Measurements from ENCODE around the gene CD7. TPM values are rescaled to one million over a fixed set of nuclear protein-coding genes. Genes with fewer than 3 reads are reported as not detected.

CD7 gene
- total and polyA plus RNA-seq, 8 donors: 0.28 to 1.3 (median 0.98) TPM

DNA sequence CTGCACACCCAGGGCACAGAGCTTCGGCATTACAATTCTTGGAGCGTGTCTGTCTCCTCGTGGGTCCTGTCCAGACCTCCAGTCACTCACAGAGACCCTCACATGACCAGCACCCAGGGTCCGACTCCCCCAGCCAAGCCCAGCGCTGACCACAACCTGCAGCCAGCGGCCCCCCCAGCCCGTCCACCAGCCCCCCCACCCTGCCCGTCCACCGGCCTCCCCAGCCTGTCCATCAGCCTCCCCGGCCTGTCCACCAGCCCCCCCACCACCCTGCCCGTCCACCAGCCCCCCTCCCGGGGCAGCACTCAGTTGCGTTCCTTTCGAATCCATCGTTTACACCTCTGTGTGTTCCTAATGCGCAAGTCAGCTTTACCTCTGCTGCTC is 10.3 kb upstream of the CD7 start:
- Histone ChIP-seq H3K27ac (no peak overlapping the region), H3K36me3 (no peaks in the 10 kb centered on the region), H3K4me3 (no peak overlapping the region), H3K9me3 (no peaks in the 10 kb centered on the region), H3K4me1 (peaks cover 0 to 2% (median 0%) of the 10 kb centered on the region in 3 donors), H3K27me3 (no peaks in the 10 kb centered on the region)
- DNase-seq (no peak), FAIRE-seq (no peak), ATAC-seq (no peak)
- TF ChIP-seq, protein P1, sequence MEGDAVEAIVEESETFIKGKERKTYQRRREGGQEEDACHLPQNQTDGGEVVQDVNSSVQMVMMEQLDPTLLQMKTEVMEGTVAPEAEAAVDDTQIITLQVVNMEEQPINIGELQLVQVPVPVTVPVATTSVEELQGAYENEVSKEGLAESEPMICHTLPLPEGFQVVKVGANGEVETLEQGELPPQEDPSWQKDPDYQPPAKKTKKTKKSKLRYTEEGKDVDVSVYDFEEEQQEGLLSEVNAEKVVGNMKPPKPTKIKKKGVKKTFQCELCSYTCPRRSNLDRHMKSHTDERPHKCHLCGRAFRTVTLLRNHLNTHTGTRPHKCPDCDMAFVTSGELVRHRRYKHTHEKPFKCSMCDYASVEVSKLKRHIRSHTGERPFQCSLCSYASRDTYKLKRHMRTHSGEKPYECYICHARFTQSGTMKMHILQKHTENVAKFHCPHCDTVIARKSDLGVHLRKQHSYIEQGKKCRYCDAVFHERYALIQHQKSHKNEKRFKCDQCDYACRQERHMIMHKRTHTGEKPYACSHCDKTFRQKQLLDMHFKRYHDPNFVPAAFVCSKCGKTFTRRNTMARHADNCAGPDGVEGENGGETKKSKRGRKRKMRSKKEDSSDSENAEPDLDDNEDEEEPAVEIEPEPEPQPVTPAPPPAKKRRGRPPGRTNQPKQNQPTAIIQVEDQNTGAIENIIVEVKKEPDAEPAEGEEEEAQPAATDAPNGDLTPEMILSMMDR (IDR thresholded peaks at IDR 0.05): no peak
- WGBS, 2 donors: 78 to 80% methylated on average over 16 of the region's 16 CpGs
- intact Hi-C loops (cut with DNase I): loop anchor here in 2 of 3 donors (10.0 kb wide), 2 partner anchors 93 to 123 kb away; no protein-coding TSS in a partner anchor

DNA sequence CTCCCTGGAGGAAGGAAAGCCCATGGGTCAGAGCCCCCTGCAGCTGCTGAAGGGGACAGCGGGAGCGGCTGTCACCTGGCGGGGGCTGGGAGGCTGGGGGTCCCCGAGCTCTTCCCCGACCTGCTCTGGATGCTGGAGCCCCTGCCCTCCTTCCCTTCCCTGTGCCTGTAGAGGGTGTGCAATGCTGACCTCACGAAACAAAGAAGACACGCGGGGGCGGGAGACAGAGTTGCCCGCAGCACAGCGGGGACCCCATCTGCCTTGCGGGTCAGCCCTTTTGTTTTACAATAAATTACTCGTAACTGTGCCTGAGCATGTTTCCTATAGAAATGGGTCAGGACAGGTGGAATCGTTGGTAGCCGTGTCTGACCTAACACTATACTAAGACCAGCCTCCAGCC is 9.9 kb upstream of the CD7 start:
- no peak for DNase-seq
- intact Hi-C loops (cut with DNase I): loop anchor here in 2 of 3 donors (10.0 kb wide), 2 partner anchors 92 to 122 kb away; no protein-coding TSS in a partner anchor
- Histone ChIP-seq H3K9me3 (no peaks in the 10 kb centered on the region), H3K4me1 (no peaks in the 10 kb centered on the region), H3K4me3 (no peak overlapping the region), H3K36me3 (no peaks in the 10 kb centered on the region), H3K27ac (no peak overlapping the region), H3K27me3 (no peaks in the 10 kb centered on the region)
- no peak for ATAC-seq
- 82 to 89% methylated on average over 15 of the region's 15 CpGs for WGBS, 2 donors
- FAIRE-seq: no peak
- TF ChIP-seq, protein P1 (IDR thresholded peaks at IDR 0.05): no peak

DNA sequence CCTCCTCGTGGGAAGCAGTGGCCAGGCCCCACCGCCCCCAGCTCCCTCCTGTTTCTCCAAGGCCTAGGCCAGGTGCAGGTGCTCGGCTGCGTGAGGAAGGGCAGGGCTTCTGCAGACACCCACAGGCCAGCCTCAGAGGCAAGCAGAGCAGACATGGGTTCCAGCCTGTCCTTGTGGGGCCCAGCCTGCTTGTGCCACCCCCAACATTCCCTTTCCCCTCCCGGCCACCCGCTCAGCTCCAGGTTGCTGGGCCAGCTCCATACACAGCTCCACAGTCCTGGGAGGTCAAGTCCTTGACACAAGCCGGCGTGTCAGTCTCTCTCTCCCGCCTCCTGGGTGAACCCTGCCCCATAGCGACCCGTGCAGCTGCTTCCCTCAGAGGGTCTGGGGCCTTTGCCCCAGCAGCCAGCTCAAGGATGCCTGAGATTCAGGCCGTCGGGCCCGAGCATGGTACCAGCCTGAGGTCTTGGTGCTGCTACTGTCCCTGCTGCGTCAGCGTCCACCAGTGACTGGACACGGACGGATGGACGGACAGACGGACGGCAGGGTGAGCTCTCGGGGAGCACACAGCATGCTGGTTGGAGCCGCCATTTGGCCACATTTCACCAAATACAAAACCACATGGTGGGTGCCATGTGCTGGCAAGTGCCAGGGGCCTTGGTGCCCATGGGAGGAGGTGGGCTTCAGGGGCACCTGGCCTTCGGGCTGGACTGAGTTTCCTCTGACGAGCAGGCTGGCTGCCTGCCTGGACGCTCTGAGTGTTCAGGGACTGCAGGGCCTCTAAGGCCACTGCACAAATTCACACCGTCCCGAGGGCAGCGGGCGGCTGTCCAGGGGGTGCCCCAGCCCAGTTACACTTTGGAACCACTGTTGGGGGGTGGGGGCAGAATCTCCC is 8.1 kb upstream of the CD7 start:
- Histone ChIP-seq H3K27ac (no peak overlapping the region), H3K4me3 (no peak overlapping the region), H3K9me3 (no peaks in the 10 kb centered on the region), H3K27me3 (no peaks in the 10 kb centered on the region), H3K4me1 (peaks cover 0 to 3% (median 0%) of the 10 kb centered on the region in 3 donors), H3K36me3 (no peaks in the 10 kb centered on the region)
- FAIRE-seq (no peak), ATAC-seq (no peak), DNase-seq (peak in 2 of 6 donors; percentile 28 to 69)
- intact Hi-C loops (cut with DNase I): loop anchor here in 2 of 3 donors (10.0 kb wide), 2 partner anchors 91 to 121 kb away; no protein-coding TSS in a partner anchor
- WGBS, 2 donors: 87 to 88% methylated on average over 28 to 30 of the region's 30 CpGs
- TF ChIP-seq, protein P1 (IDR thresholded peaks at IDR 0.05): no peak

DNA sequence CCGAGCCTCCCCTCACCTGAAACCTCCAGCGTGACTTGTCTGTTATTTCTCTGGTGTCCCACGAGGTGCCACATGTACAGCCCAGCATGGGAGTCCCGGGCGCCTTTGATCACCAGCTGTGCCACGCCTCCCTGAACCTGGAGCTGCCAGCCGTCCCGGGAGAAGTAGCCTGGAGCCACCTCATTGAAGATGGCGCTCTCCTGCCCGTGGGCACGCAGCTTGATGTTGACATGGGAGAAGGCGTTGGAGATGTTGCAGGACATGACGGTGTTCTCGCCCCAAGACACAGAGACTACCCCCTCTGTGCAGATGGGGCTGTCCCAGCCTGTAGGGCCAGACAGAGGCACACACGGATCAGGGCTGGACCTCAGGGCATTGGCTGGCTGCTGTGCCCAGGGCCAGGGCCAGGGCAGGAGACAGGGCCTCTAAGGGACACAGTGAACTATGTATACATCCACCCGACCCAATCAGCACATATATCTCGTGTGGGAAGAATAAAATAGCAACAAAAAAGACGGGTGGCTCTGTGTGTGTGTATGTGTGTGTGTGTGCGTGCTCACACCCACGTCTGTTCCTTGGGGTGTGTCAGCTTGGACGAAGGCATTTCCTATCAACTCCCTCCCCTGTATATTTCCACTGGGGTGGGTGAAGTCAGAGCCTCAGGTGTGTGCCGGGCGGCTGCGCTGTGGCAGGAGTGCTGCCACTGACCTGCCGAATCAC is 7.3 kb upstream of the CD7 start:
- H3K27ac ChIP-seq: no peak overlapping the region
- FAIRE-seq (no peak), DNase-seq (peak in 2 of 6 donors; percentile 52 to 59), ATAC-seq (no peak)
- H3K36me3 ChIP-seq: no peaks in the 10 kb centered on the region
- H3K4me1 ChIP-seq: peaks cover 0 to 3% (median 0%) of the 10 kb centered on the region in 3 donors
- H3K27me3 ChIP-seq: no peaks in the 10 kb centered on the region
- TF ChIP-seq, protein P1 (IDR thresholded peaks at IDR 0.05): no peak
- no peak overlapping the region for H3K4me3 ChIP-seq
- intact Hi-C loops (cut with DNase I): loop anchor here (5.0 to 10.0 kb wide), 3 partner anchors 87 to 120 kb away; no protein-coding TSS in a partner anchor
- WGBS, 2 donors: 66 to 77% methylated on average over 25 of the region's 25 CpGs
- H3K9me3 ChIP-seq: no peaks in the 10 kb centered on the region

Data from pancreas (tissue), 10 donors.